ENCODE results near the gene SNX10.

DNA sequence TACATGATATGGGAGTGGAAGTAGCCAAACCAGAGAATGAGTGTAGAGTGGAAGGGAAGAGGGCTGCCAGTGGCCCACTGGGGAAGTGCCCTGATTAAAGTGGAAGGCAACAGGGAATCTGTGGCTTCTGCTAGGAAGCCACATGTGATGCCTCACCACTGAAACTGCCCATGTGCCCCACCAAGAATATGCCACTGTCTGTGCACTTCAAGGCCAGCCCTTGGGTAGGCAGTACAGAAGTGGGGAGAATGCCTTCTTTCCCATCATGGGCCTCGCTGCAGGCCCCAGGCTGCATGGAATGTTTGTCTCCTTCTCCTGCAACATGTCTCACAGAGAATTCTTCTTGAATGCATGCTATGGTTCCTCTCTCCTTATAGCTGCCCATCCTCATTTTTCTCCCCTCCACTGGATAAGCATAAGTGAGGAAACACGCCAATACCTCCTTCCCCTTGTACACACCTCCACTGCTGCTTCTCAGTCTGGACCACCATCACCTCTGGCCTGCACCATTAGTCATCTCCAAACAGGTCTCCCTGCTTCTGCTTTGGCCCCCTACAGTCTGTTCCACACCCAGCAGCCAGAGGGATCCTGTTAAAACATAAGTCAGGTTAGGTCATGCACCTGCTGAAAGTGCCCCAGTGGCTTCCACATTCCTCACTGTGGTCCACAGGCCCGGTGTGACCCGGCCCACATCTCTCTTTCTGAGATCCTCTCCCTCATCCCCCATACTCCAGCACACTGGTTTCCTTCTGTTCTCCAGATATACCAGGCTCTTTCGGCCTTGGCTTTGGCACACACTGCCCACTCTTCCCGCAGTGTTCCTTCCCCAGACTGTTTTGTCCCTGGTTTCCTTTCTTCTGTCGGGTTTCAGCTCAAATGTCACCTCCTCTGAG is 37.1 kb downstream of the SNX10 start:
- TF ChIP-seq, protein P1, sequence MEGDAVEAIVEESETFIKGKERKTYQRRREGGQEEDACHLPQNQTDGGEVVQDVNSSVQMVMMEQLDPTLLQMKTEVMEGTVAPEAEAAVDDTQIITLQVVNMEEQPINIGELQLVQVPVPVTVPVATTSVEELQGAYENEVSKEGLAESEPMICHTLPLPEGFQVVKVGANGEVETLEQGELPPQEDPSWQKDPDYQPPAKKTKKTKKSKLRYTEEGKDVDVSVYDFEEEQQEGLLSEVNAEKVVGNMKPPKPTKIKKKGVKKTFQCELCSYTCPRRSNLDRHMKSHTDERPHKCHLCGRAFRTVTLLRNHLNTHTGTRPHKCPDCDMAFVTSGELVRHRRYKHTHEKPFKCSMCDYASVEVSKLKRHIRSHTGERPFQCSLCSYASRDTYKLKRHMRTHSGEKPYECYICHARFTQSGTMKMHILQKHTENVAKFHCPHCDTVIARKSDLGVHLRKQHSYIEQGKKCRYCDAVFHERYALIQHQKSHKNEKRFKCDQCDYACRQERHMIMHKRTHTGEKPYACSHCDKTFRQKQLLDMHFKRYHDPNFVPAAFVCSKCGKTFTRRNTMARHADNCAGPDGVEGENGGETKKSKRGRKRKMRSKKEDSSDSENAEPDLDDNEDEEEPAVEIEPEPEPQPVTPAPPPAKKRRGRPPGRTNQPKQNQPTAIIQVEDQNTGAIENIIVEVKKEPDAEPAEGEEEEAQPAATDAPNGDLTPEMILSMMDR (IDR thresholded peaks at IDR 0.05), result no peak
- no peak for TF ChIP-seq EP300 (IDR thresholded peaks at IDR 0.05)
- TF ChIP-seq POLR2AphosphoS5 (IDR thresholded peaks at IDR 0.05), result no peak
- no peak for TF ChIP-seq POLR2A (IDR thresholded peaks at IDR 0.05)
